RWPE2 (cell line): ENCODE results near the gene GFER.

Experiments
- ATAC-seq: fragments of 200-7000 bp; cut with Tn5 transposase; 3 replicates; pipeline ENCODE4 v1.9.1; 2021; ENCODE audit warnings: low read depth
- DNase-seq: peaks from one replicate; pipeline ENCODE4 v3.0.0-alpha.2; 2020; ENCODE audit warnings: low spot score
- H3K27ac ChIP-seq: fragments of 450-650 bp; 2 replicates; pipeline ENCODE4 v1.5.1; 2017; ENCODE audit warnings: mild to moderate bottlenecking; ENCODE audit not compliant: poor library complexity, severe bottlenecking
- H3K27me3 ChIP-seq: fragments of 250-450 bp; sonication (Bioruptor Pico); 2 replicates; pipeline ENCODE4 v1.5.1; 2021; ENCODE audit warnings: mild to moderate bottlenecking, moderate library complexity; ENCODE audit not compliant: insufficient read depth, poor library complexity, severe bottlenecking
- H3K36me3 ChIP-seq: fragments of 250-450 bp; sonication (Bioruptor Pico); 2 replicates; pipeline ENCODE4 v1.5.1; 2020; ENCODE audit warnings: low read depth, mild to moderate bottlenecking, moderate library complexity
- H3K4me1 ChIP-seq: fragments of 250-450 bp; sonication (Bioruptor Pico); 2 replicates; pipeline ENCODE4 v1.5.1; 2021; ENCODE audit warnings: mild to moderate bottlenecking, moderate library complexity; ENCODE audit not compliant: insufficient read depth, poor library complexity, severe bottlenecking
- H3K4me3 ChIP-seq: fragments of 250-450 bp; sonication (Bioruptor Pico); 2 replicates; pipeline ENCODE4 v1.5.1; 2021; ENCODE audit warnings: mild to moderate bottlenecking, moderate library complexity; ENCODE audit not compliant: severe bottlenecking
- H3K9me3 ChIP-seq: fragments of 250-450 bp; sonication (Bioruptor Pico); 2 replicates; pipeline ENCODE4 v1.5.1; 2021; ENCODE audit warnings: mild to moderate bottlenecking, moderate library complexity; ENCODE audit not compliant: severe bottlenecking
- TF ChIP-seq, protein P1 (sequence below): fragments of 450-650 bp; IDR thresholded peaks from one replicate; pipeline ENCODE4 v1.5.1; 2017; ENCODE audit warnings: mild to moderate bottlenecking, moderate library complexity; ENCODE audit not compliant: poor library complexity, severe bottlenecking

The GFER gene

DNA sequence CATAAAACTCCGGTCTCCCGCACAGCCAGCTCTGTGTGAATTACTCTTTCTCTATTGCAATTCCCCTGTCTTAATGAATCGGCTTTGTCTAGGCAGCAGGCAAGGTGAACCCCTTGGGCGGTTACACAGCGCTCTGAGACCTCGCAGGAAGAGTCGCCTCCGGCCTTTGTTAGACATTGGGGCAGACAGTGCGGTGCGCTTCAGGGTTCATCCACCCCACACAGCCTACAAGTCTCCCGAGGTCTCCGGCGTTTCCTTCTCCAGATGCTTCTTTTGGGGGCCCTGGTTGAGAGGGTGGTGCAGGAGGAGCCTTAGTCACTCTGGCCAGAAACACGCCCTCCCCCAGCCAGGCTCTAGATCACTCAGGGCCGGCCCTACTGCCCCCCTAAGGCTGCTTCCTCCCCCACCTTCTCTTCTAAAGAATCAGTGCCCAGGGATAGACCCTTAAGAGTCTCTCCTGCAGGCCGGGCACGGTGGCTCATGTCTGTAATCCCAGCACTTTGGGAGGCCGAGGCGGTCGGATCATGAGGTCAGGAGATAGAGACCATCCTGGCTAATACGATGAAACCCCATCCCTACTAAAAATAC lies 39.3 kb upstream of the GFER start:
- ATAC-seq = no peak
- Histone ChIP-seq H3K9me3 (no peaks in the 10 kb centered on the region), H3K36me3 (peaks cover 6% of the 10 kb centered on the region; the same call in 1 of the 2 replicates), H3K4me1 (peaks cover 10% of the 10 kb centered on the region), H3K27ac (no peak overlapping the region), H3K27me3 (no peaks in the 10 kb centered on the region), H3K4me3 (no peak overlapping the region)
- peak; percentile 42 for DNase-seq
- TF ChIP-seq, protein P1, sequence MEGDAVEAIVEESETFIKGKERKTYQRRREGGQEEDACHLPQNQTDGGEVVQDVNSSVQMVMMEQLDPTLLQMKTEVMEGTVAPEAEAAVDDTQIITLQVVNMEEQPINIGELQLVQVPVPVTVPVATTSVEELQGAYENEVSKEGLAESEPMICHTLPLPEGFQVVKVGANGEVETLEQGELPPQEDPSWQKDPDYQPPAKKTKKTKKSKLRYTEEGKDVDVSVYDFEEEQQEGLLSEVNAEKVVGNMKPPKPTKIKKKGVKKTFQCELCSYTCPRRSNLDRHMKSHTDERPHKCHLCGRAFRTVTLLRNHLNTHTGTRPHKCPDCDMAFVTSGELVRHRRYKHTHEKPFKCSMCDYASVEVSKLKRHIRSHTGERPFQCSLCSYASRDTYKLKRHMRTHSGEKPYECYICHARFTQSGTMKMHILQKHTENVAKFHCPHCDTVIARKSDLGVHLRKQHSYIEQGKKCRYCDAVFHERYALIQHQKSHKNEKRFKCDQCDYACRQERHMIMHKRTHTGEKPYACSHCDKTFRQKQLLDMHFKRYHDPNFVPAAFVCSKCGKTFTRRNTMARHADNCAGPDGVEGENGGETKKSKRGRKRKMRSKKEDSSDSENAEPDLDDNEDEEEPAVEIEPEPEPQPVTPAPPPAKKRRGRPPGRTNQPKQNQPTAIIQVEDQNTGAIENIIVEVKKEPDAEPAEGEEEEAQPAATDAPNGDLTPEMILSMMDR = no peak

DNA sequence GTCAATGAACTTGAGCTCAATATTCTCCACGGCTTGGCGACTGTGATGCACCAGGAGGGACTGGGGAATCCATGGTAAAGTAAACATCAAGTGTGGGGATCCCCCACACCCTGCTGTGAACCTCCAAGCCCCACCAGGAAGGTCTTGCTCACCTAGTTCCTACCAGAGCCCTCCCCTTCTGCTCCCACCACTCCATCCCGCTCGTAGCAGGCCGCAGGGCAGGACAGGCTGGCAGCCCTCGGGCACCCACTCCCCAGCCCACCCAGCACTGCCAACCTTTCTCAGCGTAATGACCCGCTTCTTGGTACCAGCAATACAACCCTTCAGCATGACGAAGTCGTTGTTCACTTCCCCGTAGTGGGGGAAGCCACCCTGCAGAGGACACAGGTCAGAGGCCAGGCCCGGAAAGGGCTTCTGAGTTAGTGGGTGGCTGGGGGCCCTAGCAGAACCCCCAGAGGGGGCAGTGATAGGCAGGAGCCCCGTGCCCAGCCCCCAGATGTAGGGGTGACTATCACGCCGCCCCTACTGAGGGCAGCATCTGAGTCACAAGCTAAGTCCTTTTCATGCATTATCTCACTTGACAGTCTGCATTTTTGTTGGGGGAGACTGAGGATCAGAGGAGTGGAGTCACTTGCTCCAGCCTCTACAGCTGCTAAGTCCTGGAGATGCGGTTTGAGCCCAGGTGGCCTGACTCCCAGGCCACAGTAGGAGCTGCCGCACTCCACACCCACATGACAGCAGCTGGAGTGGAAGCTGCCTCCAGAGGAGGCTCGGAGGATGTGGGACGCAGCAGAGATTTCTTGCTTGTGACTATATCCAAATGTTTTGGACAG lies 38.2 kb upstream of the GFER start:
- no peak for ATAC-seq
- Histone ChIP-seq H3K36me3 (no peaks in the 10 kb centered on the region; the same call in 1 of the 2 replicates), H3K27ac (no peak overlapping the region), H3K27me3 (no peaks in the 10 kb centered on the region), H3K4me3 (no peak overlapping the region), H3K9me3 (no peaks in the 10 kb centered on the region), H3K4me1 (peaks cover 17% of the 10 kb centered on the region)
- DNase-seq = no peak
- TF ChIP-seq, protein P1 = no peak

DNA sequence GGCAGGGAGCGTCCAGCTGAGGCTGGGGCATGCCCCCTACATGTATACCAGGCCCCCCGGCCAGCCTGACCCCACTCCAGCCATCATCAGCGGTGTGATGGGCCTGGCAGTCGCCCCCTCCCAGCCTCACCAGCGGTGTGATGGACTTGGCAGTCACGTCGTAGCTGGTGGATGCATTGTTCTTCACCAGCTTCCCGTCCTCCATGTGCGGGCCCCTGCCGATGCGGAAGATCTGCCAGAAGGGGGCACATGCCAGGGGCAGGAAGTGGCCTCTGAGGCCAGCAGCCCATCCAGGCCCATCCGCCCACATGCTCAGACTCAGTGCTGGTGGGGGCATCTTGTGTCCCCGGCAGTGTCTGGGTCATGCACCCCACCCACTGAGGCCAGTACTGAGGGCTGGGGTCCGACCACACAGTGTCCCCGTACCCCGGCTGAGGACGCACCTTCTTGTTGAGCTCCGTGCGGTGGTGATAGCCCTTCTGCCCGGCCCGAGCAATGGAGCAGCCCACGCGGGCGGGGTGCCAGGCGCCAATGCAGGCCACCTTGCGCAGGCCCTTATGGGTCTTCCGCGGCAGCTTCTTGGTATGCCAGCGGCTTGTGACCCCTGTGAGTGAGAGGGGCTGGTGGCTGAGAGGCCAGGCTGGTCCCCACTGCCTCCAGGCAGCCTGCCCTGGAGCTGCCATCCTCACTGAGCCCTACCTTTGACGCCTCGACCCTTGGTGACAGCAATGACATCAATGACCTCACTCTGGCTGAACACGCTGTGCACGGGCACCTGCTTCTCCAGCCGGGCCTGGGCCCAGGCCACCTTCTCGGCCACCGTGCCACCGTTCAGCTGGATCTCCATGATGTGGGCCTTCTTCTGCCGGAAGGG lies 37.3 kb upstream of the GFER start:
- no peak overlapping the region for H3K27ac ChIP-seq
- ATAC-seq = no peak
- no peaks in the 10 kb centered on the region for H3K9me3 ChIP-seq
- peak; percentile 71 for DNase-seq
- peaks cover 18% of the 10 kb centered on the region for H3K4me1 ChIP-seq
- H3K36me3 ChIP-seq = no peaks in the 10 kb centered on the region
- H3K27me3 ChIP-seq = no peaks in the 10 kb centered on the region
- TF ChIP-seq, protein P1 = no peak
- no peak overlapping the region for H3K4me3 ChIP-seq

DNA sequence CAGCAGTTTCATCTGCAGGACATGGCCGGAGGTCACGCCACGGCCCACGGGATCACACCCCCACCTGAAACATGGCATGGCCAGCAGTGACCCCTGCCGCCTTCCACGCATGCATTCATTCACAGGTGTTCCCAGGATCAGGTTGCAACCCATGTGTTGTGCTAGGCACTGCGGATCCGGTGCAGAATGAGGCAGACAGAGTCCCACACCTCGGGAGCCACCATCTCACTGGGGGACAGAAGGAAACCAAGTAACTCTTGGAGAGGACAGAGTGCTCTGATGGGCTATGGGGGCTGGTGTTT lies 36.7 kb upstream of the GFER start:
- DNase-seq = peak; percentile 56

More for the DNA sequence above, 36.7 kb upstream of the GFER start:
- Histone ChIP-seq H3K4me1 (peaks cover 13% of the 10 kb centered on the region), H3K36me3 (no peaks in the 10 kb centered on the region), H3K4me3 (no peak overlapping the region), H3K9me3 (no peaks in the 10 kb centered on the region), H3K27me3 (no peaks in the 10 kb centered on the region), H3K27ac (no peak overlapping the region)
- TF ChIP-seq, protein P1 = no peak
- ATAC-seq = no peak
